ENCODE results near the gene SLC48A1. TPM values are rescaled to one million over a fixed set of nuclear protein-coding genes. Genes with fewer than 3 reads are reported as not detected.

SLC48A1 gene
- total and polyA plus RNA-seq, 10 of the 15 experiments (the other 5 are each of a cell fraction or from before 2014, with no cell fraction given): 1.1 to 4.9 (median 1.9) TPM

DNA sequence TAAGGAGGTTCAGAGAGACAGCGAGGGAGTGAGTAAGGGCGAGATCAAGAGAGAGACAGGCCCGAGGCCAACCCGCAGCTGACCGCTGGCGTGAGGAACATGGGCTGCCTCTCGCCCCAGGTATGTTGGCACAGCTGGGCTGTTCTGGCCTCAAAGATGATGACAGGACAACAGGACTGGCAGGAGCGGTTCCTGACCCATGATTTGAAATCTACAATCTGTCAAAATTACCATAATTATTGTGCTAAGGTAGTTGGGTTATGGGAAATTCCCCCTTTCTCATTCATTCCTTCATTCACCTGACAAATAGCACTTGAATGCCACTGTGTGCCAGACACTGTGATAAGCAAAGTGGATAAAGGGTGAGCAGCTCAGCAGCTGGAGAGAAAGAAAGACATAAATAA is 42.7 kb upstream of the SLC48A1 start (continued):
- TF ChIP-seq SUPT20H (IDR thresholded peaks at IDR 0.05; ENCODE audit: borderline replicate concordance, control insufficient read depth, low read depth, low read length) (no peak), ZSCAN29 (IDR thresholded peaks at IDR 0.05) (no peak), SMAD5 (IDR thresholded peaks at IDR 0.05; ENCODE audit: low read depth) (no peak)

DNA sequence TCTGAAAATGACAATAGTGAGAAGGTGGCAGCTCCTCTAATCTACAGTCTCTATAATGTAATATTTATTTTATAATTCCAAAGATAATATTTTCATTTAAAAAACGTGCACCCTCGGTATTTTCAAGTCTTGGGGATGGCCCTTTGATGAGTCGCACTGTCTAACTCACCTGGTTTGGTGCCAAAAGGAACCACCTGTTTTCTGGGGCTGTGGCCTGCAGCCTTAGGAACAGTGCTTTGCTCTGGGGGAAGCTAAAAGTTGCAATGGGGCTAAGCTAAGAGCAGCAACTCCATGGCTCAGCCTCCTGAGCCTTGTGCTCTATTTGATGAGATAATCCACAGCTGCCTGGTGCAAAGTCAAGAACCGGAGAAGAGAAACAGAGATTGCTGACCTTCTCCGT is 41.3 kb upstream of the SLC48A1 start:
- in situ Hi-C loops (cut with MboI) (no loop called here), intact Hi-C loops (cut with micrococcal nuclease; ENCODE audit: unreplicated experiment) (no loop called here)
- H3K9me3 ChIP-seq (replicated peaks; ENCODE audit: control insufficient read depth, insufficient read depth, low read length): no peaks in the 10 kb centered on the region
- ChIA-PET POLR2A (interaction anchor here (0.6 kb wide), 1 partner anchor 24 kb away, joined by 3 read pairs; no protein-coding TSS in a partner anchor), RAD21 (ENCODE audit: unreplicated experiment) (no interaction called here), SMC1A (ENCODE audit: uncharacterized antibody, unreplicated experiment) (interaction anchor here (1.1 to 3.8 kb wide), 3 partner anchors 10 to 34 kb away, joined by 4 to 20 read pairs (median 6); no protein-coding TSS in a partner anchor), CTCF (interaction anchor here (3.6 to 5.4 kb wide), 3 partner anchors 11 to 35 kb away, joined by 28 to 71 read pairs (median 34); no protein-coding TSS in a partner anchor)
- BruUV-seq (replicated peaks): no TSS peak
- peaks cover 5% of the 10 kb centered on the region for H3K4me1 ChIP-seq (ENCODE audit: control insufficient read depth, insufficient read depth, low read length)
- 58% methylated on average over 5 of the region's 5 CpGs for WGBS (ENCODE audit: insufficient coverage, insufficient replicate concordance, low lambda C conversion rate, missing lambda C conversion rate)
- H2AFZ ChIP-seq (ENCODE audit: control insufficient read depth, low read depth, low read length): no peak overlapping the region
- DNase-seq (ENCODE audit: low read depth, low spot score) (no peak), ATAC-seq (no peak), FAIRE-seq (no peak)
- H3K27ac ChIP-seq (ENCODE audit: control insufficient read depth, insufficient read depth): no peak overlapping the region
- no peak overlapping the region for H3K4me2 ChIP-seq (ENCODE audit: control insufficient read depth, insufficient read depth)
- H3K79me2 ChIP-seq (ENCODE audit: control insufficient read depth, insufficient read depth, low read length): no peaks in the 10 kb centered on the region
- H3K4me3 ChIP-seq: no peak overlapping the region
- no peaks in the 10 kb centered on the region for H3K27me3 ChIP-seq (replicated peaks in 1 of 2; ENCODE audit: control insufficient read depth in 2 of 2, insufficient read depth in 2 of 2, low read length in 1 of 2)
- no peaks in the 10 kb centered on the region for H4K20me1 ChIP-seq (ENCODE audit: control insufficient read depth, insufficient read depth)
- H3K36me3 ChIP-seq (ENCODE audit: control insufficient read depth in 2 of 2, insufficient read depth in 2 of 2, low read length in 1 of 2): no peaks in the 10 kb centered on the region; a peak in 1 of 4 replicates
- no peak overlapping the region for H3K9ac ChIP-seq (ENCODE audit: control insufficient read depth, insufficient read depth, low read length)
- TF ChIP-seq EGR1 (IDR thresholded peaks at IDR 0.05; ENCODE audit: borderline replicate concordance in 1 of 2, low read depth in 2 of 2, low read length in 2 of 2) (no peak), BRCA1 (IDR thresholded peaks at IDR 0.05; ENCODE audit: low read depth, low read length) (no peak), SIX5 (IDR thresholded peaks at IDR 0.05; ENCODE audit: low read depth, low read length, severe bottlenecking) (no peak), HDAC6 (IDR thresholded peaks at IDR 0.05; ENCODE audit: unreplicated experiment) (no peak), NR2C2 (IDR thresholded peaks at IDR 0.05; ENCODE audit: borderline replicate concordance, control insufficient read depth, insufficient read length, low read depth) (no peak), PML (IDR thresholded peaks at IDR 0.05; ENCODE audit: low read length) (no peak), PAX5 (IDR thresholded peaks at IDR 0.05; ENCODE audit: borderline replicate concordance, low read depth, low read length) (no peak), IKZF2 (IDR thresholded peaks at IDR 0.05) (no peak), JUNB (IDR thresholded peaks at IDR 0.05) (no peak), BHLHE40 (IDR thresholded peaks at IDR 0.05; ENCODE audit: borderline replicate concordance in 1 of 2, low read depth in 2 of 2, low read length in 1 of 2) (no peak)
- TF ChIP-seq, protein P1, sequence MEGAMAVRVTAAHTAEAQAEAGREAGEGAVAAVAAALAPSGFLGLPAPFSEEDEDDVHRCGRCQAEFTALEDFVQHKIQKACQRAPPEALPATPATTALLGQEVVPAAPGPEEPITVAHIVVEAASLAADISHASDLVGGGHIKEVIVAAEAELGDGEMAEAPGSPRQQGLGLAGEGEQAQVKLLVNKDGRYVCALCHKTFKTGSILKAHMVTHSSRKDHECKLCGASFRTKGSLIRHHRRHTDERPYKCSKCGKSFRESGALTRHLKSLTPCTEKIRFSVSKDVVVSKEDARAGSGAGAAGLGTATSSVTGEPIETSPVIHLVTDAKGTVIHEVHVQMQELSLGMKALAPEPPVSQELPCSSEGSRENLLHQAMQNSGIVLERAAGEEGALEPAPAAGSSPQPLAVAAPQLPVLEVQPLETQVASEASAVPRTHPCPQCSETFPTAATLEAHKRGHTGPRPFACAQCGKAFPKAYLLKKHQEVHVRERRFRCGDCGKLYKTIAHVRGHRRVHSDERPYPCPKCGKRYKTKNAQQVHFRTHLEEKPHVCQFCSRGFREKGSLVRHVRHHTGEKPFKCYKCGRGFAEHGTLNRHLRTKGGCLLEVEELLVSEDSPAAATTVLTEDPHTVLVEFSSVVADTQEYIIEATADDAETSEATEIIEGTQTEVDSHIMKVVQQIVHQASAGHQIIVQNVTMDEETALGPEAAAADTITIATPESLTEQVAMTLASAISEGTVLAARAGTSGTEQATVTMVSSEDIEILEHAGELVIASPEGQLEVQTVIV (IDR thresholded peaks at IDR 0.05; ENCODE audit: borderline replicate concordance, partially characterized antibody): no peak
- TF ChIP-seq, protein P2, sequence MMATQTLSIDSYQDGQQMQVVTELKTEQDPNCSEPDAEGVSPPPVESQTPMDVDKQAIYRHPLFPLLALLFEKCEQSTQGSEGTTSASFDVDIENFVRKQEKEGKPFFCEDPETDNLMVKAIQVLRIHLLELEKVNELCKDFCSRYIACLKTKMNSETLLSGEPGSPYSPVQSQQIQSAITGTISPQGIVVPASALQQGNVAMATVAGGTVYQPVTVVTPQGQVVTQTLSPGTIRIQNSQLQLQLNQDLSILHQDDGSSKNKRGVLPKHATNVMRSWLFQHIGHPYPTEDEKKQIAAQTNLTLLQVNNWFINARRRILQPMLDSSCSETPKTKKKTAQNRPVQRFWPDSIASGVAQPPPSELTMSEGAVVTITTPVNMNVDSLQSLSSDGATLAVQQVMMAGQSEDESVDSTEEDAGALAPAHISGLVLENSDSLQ (IDR thresholded peaks at IDR 0.05): no peak
- TF ChIP-seq, protein P3, sequence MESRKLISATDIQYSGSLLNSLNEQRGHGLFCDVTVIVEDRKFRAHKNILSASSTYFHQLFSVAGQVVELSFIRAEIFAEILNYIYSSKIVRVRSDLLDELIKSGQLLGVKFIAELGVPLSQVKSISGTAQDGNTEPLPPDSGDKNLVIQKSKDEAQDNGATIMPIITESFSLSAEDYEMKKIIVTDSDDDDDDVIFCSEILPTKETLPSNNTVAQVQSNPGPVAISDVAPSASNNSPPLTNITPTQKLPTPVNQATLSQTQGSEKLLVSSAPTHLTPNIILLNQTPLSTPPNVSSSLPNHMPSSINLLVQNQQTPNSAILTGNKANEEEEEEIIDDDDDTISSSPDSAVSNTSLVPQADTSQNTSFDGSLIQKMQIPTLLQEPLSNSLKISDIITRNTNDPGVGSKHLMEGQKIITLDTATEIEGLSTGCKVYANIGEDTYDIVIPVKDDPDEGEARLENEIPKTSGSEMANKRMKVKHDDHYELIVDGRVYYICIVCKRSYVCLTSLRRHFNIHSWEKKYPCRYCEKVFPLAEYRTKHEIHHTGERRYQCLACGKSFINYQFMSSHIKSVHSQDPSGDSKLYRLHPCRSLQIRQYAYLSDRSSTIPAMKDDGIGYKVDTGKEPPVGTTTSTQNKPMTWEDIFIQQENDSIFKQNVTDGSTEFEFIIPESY (IDR thresholded peaks at IDR 0.05): no peak
- TF ChIP-seq, protein P4, sequence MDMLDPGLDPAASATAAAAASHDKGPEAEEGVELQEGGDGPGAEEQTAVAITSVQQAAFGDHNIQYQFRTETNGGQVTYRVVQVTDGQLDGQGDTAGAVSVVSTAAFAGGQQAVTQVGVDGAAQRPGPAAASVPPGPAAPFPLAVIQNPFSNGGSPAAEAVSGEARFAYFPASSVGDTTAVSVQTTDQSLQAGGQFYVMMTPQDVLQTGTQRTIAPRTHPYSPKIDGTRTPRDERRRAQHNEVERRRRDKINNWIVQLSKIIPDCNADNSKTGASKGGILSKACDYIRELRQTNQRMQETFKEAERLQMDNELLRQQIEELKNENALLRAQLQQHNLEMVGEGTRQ (IDR thresholded peaks at IDR 0.05; ENCODE audit: borderline replicate concordance, low read depth, low read length): no peak
